ENCODE results near the gene PCGF2.

The PCGF2 gene

DNA sequence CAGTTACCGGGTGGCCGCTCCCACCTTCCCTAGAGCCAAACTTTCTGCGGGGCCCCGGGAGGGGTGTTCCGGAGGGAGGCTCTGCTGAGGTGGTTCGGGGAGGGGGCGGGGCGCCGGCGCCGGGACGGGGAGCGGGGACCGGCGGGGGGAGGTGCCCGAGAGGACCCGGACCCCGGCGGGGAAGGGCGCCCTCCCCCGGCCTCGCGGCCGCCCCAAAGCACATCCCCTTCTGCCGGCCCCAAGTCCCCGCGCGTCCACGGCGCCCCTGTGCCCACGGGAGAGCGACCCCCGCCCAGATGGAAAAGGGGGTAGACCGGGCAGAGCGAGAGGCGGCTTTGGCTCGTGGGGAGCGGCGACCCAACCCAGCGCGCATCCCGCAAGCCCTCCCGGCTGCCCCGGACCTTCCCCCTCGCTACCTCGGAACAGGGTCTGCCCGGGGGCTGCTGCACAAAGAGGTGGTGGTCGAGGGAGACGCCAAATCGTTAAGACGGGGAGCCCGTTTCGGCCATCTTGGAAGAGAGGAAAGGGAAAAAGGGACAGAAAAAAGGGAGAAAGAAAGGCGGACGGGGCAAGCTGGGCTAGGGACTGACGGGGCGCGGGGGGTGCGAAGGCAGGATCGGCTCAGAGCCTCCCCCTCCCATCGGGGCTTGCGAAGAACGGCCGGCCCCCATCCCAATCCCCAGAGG is 530 bp downstream of the PCGF2 start:
- TF ChIP-seq, protein P1, sequence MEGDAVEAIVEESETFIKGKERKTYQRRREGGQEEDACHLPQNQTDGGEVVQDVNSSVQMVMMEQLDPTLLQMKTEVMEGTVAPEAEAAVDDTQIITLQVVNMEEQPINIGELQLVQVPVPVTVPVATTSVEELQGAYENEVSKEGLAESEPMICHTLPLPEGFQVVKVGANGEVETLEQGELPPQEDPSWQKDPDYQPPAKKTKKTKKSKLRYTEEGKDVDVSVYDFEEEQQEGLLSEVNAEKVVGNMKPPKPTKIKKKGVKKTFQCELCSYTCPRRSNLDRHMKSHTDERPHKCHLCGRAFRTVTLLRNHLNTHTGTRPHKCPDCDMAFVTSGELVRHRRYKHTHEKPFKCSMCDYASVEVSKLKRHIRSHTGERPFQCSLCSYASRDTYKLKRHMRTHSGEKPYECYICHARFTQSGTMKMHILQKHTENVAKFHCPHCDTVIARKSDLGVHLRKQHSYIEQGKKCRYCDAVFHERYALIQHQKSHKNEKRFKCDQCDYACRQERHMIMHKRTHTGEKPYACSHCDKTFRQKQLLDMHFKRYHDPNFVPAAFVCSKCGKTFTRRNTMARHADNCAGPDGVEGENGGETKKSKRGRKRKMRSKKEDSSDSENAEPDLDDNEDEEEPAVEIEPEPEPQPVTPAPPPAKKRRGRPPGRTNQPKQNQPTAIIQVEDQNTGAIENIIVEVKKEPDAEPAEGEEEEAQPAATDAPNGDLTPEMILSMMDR (IDR thresholded peaks at IDR 0.05; ENCODE audit: insufficient read depth, low read length, poor library complexity, severe bottlenecking), result no peak
- Histone ChIP-seq H3K27me3 (replicated peaks; ENCODE audit: control insufficient read depth, insufficient read depth, low read length) (no peaks in the 10 kb centered on the region; the same call in 1 of the 2 replicates), H3K36me3 (ENCODE audit: control insufficient read depth, insufficient read depth, low read length) (no peaks in the 10 kb centered on the region), H3K4me3 (replicated peaks; ENCODE audit: low read depth, low read length) (peak overlapping the region; percentile 75)
- DNase-seq (ENCODE audit: extremely low read depth, insufficient read length), result no peak

DNA sequence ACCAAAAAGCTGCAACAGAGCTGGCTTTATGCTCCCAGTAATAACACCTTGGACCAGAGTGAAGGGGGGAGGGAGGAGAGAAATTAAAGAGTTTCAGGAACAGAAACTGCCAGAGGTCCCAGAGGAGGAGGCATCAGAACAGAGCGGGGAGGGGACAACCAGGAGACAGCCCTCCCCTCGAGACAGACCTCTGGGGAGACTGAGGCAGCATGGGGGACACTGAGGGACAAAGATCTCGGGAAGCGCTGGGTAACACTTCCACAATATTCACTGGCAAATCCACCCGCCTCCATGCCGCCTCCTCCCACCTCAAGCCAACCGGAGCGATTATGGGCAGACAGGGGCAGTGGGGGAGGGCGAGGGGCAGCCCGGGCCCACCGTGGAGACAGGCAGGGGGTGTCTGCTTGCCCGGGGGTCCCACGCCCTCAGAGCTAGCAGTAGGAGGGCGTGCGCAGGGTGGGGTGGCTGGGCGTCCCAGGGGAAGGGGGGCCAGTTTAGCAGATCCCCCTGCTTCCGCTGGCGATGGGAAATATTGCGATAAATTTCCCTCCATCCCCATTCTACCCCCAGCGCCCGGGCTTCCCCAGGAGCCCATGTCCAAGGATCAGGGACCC is 1.2 kb downstream of the PCGF2 start:
- no peaks in the 10 kb centered on the region for H3K36me3 ChIP-seq (ENCODE audit: control insufficient read depth, insufficient read depth, low read length)
- peak overlapping the region; percentile 75 for H3K4me3 ChIP-seq (replicated peaks; ENCODE audit: low read depth, low read length)
- DNase-seq (ENCODE audit: extremely low read depth, insufficient read length), result no peak
- TF ChIP-seq, protein P1 (IDR thresholded peaks at IDR 0.05; ENCODE audit: insufficient read depth, low read length, poor library complexity, severe bottlenecking), result no peak
- H3K27me3 ChIP-seq (replicated peaks; ENCODE audit: control insufficient read depth, insufficient read depth, low read length), result no peaks in the 10 kb centered on the region; the same call in 1 of the 2 replicates

DNA sequence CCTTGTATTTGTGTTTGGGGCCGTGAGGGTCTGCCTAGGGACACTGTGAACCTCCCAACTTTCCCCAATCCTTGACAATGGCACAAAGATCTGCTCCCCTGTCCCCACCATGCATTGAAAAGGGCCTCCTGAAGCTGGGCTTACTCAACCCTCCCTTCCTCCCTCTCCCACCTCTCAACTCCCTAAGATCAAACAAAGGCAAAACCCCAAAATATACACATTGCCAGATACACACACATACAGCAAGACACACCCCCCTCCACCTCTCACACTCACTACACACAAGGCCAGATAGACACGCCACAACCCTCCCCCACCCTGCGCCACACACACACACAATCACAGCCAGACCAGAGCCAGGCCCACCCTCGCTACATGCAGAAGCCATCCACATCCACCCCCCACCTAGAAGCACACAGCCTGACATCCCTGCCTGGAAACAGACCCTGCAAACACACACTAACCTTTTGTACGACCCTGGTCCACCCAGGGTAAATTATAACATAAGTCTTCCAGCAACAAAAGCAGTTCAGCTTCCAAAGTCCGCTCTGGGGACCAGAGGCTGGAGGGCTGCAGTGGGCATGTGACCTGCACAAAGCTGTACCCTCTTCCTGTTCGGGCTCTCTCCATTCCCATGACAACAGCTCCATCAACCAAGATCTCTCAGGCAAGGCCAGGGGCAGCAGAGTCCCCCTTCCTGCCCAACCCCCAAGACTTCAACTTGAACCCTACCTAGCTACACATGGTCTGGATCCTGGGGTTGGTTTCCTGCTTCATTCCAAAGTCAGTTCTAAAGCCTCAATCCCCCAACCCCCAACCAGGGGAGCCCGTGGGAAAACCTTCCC is 1.9 kb downstream of the PCGF2 start:
- Histone ChIP-seq H3K27me3 (replicated peaks; ENCODE audit: control insufficient read depth, insufficient read depth, low read length) (no peaks in the 10 kb centered on the region; the same call in 1 of the 2 replicates), H3K36me3 (ENCODE audit: control insufficient read depth, insufficient read depth, low read length) (no peaks in the 10 kb centered on the region), H3K4me3 (replicated peaks; ENCODE audit: low read depth, low read length) (peak overlapping the region; percentile 75)
- TF ChIP-seq, protein P1 (IDR thresholded peaks at IDR 0.05; ENCODE audit: insufficient read depth, low read length, poor library complexity, severe bottlenecking), result no peak
- no peak for DNase-seq (ENCODE audit: extremely low read depth, insufficient read length)

DNA sequence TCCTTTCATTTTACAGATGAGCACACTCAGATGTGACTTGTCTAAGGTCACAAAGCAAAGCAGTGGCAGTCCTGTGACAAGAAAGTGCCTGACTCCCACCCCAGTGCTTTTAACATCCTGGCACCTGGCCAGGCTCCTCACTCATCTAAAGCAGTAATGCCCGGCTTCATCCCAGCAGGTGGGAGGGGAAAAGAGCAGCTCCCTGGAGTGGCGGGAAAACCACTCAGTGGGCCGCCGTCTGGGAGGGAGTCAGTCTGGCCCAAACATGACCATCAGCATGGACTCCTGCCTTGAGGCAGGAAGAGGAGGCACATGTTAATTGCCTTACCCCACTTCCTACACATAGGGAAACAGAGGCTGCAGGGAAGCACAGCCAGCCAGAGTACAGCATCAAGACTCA is 2.6 kb downstream of the PCGF2 start:
- no peaks in the 10 kb centered on the region; the same call in 1 of the 2 replicates for H3K27me3 ChIP-seq (replicated peaks; ENCODE audit: control insufficient read depth, insufficient read depth, low read length)
- no peak overlapping the region for H3K4me3 ChIP-seq (replicated peaks; ENCODE audit: low read depth, low read length)
- H3K36me3 ChIP-seq (ENCODE audit: control insufficient read depth, insufficient read depth, low read length), result no peaks in the 10 kb centered on the region
- DNase-seq (ENCODE audit: extremely low read depth, insufficient read length), result no peak
- TF ChIP-seq, protein P1 (IDR thresholded peaks at IDR 0.05; ENCODE audit: insufficient read depth, low read length, poor library complexity, severe bottlenecking), result no peak

DNA sequence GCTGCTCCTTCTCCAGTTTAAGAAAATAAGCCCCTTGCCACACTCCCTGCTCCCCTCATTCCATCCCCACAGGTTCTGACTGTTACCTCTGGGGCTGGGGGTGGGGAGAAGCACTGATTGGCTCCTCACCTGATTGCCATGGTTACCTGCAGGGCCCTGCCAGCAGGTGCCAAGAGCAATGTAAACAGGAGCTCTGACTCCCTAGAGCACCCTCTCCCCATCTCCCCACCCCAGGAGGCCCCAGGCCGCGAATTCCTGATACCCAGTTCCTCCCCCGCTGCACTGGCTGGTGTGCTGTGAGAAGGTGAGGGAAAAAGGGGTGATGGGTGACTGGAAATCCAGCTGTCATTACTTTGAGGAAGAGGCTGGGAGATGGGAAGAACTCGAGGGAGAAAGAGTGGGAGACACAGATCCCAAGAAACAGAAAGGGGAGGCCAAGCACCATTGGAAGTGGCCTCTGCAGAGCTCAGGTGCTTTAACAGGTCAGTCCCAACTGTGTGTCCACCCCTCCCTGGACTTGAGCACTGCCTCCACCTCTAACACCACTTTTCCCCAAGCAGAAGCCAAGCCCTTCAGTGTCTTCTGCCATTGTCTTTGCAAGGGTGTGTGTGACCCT is 4.5 kb downstream of the PCGF2 start:
- DNase-seq (ENCODE audit: extremely low read depth, insufficient read length), result no peak
- Histone ChIP-seq H3K36me3 (ENCODE audit: control insufficient read depth, insufficient read depth, low read length) (no peaks in the 10 kb centered on the region), H3K4me3 (replicated peaks; ENCODE audit: low read depth, low read length) (no peak overlapping the region), H3K27me3 (replicated peaks; ENCODE audit: control insufficient read depth, insufficient read depth, low read length) (no peaks in the 10 kb centered on the region; the same call in 1 of the 2 replicates)
- TF ChIP-seq, protein P1 (IDR thresholded peaks at IDR 0.05; ENCODE audit: insufficient read depth, low read length, poor library complexity, severe bottlenecking), result no peak

All from GM06990 (cell line).